Measurements from ENCODE around the gene DOC2A. TPM values are rescaled to one million over a fixed set of nuclear protein-coding genes. Genes with fewer than 3 reads are reported as not detected.
A peak's percentile ranks its signal among the peaks of the same experiment; 100 is the strongest.

DOC2A gene
- total RNA-seq, 1 donor from 2014 or later = 3.1 TPM

- Histone ChIP-seq H3K4me2 (no peak overlapping the region), H3F3A (ENCODE audit: low read depth) (no peaks in the 10 kb centered on the region), H4K20me1 (ENCODE audit: low read depth) (no peaks in the 10 kb centered on the region), H3K4me1 (no peaks in the 10 kb centered on the region), H3K9me3 (ENCODE audit: low read depth) (no peaks in the 10 kb centered on the region), H2AFZ (replicated peaks) (no peak overlapping the region), H3K27ac (no peak overlapping the region), H3K36me3 (no peaks in the 10 kb centered on the region), H3K4me3 (no peak overlapping the region), H3K79me2 (ENCODE audit: low read depth) (no peaks in the 10 kb centered on the region), H3K9ac (no peak overlapping the region), H3K27me3 (no peaks in the 10 kb centered on the region)
- Mint-ChIP-seq H3K4me1 (peaks cover 3% of the 10 kb centered on the region), H3K4me3 (no peak overlapping the region), H3K27me3 (ENCODE audit: insufficient read depth, low read depth) (no peaks in the 10 kb centered on the region), H3K9me3 (no peaks in the 10 kb centered on the region), H3K36me3 (peaks cover 44% of the 10 kb centered on the region), H3K27ac (no peak overlapping the region)
- TF ChIP-seq EZH2 (IDR thresholded peaks at IDR 0.05) = no peak
- TF ChIP-seq CTCF (IDR thresholded peaks at IDR 0.05) = no peak
- TF ChIP-seq EZH2phosphoT487 (IDR thresholded peaks at IDR 0.05) = no peak
- DNase-seq (ENCODE audit: low spot score) = no peak
Measured at GRCh38 chr16:29984764-29985147, 26.1 kb downstream of the DOC2A start.

GRCh38 chr16:29984137-29984763, 26.6 kb downstream of the DOC2A start:
- Histone ChIP-seq H3K36me3 (no peaks in the 10 kb centered on the region), H3F3A (ENCODE audit: low read depth) (no peaks in the 10 kb centered on the region), H3K4me2 (no peak overlapping the region), H2AFZ (replicated peaks) (no peak overlapping the region), H3K27me3 (no peaks in the 10 kb centered on the region), H3K9ac (no peak overlapping the region), H3K9me3 (ENCODE audit: low read depth) (no peaks in the 10 kb centered on the region), H3K4me3 (no peak overlapping the region), H3K79me2 (ENCODE audit: low read depth) (no peaks in the 10 kb centered on the region), H3K4me1 (no peaks in the 10 kb centered on the region), H4K20me1 (ENCODE audit: low read depth) (no peaks in the 10 kb centered on the region), H3K27ac (no peak overlapping the region)
- Mint-ChIP-seq H3K4me3 (no peak overlapping the region), H3K9me3 (no peaks in the 10 kb centered on the region), H3K4me1 (peaks cover 3% of the 10 kb centered on the region), H3K36me3 (peaks cover 48% of the 10 kb centered on the region), H3K27me3 (ENCODE audit: insufficient read depth, low read depth) (no peaks in the 10 kb centered on the region), H3K27ac (no peak overlapping the region)
- DNase-seq (ENCODE audit: low spot score) = no peak
- TF ChIP-seq EZH2 (IDR thresholded peaks at IDR 0.05) = no peak
- no peak for TF ChIP-seq EZH2phosphoT487 (IDR thresholded peaks at IDR 0.05)
- TF ChIP-seq CTCF (IDR thresholded peaks at IDR 0.05) = no peak

- no peaks in the 10 kb centered on the region for H3K4me1 Mint-ChIP-seq
- no peak overlapping the region for H3K9ac ChIP-seq
- H3K27ac Mint-ChIP-seq = peak overlapping the region; percentile 73
- no peak overlapping the region for H2AFZ ChIP-seq (replicated peaks)
- H3K4me2 ChIP-seq = no peak overlapping the region
- no peaks in the 10 kb centered on the region for H3K27me3 Mint-ChIP-seq (ENCODE audit: insufficient read depth, low read depth)
- H3K36me3 ChIP-seq = no peaks in the 10 kb centered on the region
- no peak overlapping the region for H3K4me3 ChIP-seq
- H3K79me2 ChIP-seq (ENCODE audit: low read depth) = no peaks in the 10 kb centered on the region
- H3K9me3 ChIP-seq (ENCODE audit: low read depth) = no peaks in the 10 kb centered on the region
- no peaks in the 10 kb centered on the region for H3K4me1 ChIP-seq
- no peaks in the 10 kb centered on the region for H3K9me3 Mint-ChIP-seq
- H4K20me1 ChIP-seq (ENCODE audit: low read depth) = no peaks in the 10 kb centered on the region
- H3K27ac ChIP-seq = no peak overlapping the region
- H3K36me3 Mint-ChIP-seq = peaks cover 45% of the 10 kb centered on the region
- no peak overlapping the region for H3K4me3 Mint-ChIP-seq
- no peaks in the 10 kb centered on the region for H3F3A ChIP-seq (ENCODE audit: low read depth)
- no peak for DNase-seq (ENCODE audit: low spot score)
- TF ChIP-seq EZH2 (IDR thresholded peaks at IDR 0.05) (no peak), EZH2phosphoT487 (IDR thresholded peaks at IDR 0.05) (no peak), CTCF (IDR thresholded peaks at IDR 0.05) (no peak)
- H3K27me3 ChIP-seq = no peaks in the 10 kb centered on the region
Measured at GRCh38 chr16:29983420-29984136, 27.2 kb downstream of the DOC2A start.

All from neural progenitor cell (in vitro differentiated cells).